Central memory CD8-positive, alpha-beta T cell (primary cell): ENCODE results near the gene LMF1.

Experiments used
- ATAC-seq: fragments of 150-1000 bp; cut with Tn5 transposase; replicated peaks from 2 replicates; pipeline ENCODE4 v1.10.0; 2022; ENCODE audit warnings: mild to moderate bottlenecking, moderate FRiP score, moderate number of reproducible peaks; ENCODE audit not compliant: poor library complexity, severe bottlenecking; ENCODE audit errors: extremely low read depth
- DNase-seq, 2 donors: peaks; one replicate each; pipeline ENCODE4 v3.0.0; 2021; ENCODE audit warnings: low spot score in 2 of 2
- H3K27ac Mint-ChIP-seq: one replicate; pipeline ENCODE4 v1.8.0; 2022; ENCODE audit warnings: low read depth, mild to moderate bottlenecking, moderate library complexity, mixed read lengths
- H3K27me3 Mint-ChIP-seq: one replicate; pipeline ENCODE4 v1.8.0; 2022; ENCODE audit warnings: mixed read lengths
- H3K36me3 Mint-ChIP-seq: one replicate; pipeline ENCODE4 v1.8.0; 2022; ENCODE audit warnings: mild to moderate bottlenecking, moderate library complexity, mixed read lengths; ENCODE audit not compliant: insufficient read depth
- H3K4me1 Mint-ChIP-seq: one replicate; pipeline ENCODE4 v1.8.0; 2022; ENCODE audit warnings: mixed read lengths
- H3K4me3 Mint-ChIP-seq: one replicate; pipeline ENCODE4 v1.8.0; 2022; ENCODE audit warnings: mild to moderate bottlenecking, moderate library complexity, mixed read lengths
- H3K9me3 Mint-ChIP-seq: one replicate; pipeline ENCODE4 v1.8.0; 2022; ENCODE audit warnings: mixed read lengths

Gene LMF1

GRCh38 chr16:1010251-1010650 lies 39.5 kb upstream of the LMF1 start:
- Mint-ChIP-seq H3K36me3 (peaks cover 4% of the 10 kb centered on the region), H3K27ac (no peak overlapping the region), H3K4me1 (no peaks in the 10 kb centered on the region), H3K27me3 (peaks cover 29% of the 10 kb centered on the region), H3K9me3 (no peaks in the 10 kb centered on the region), H3K4me3 (no peak overlapping the region)
- ATAC-seq (no peak), DNase-seq (no peak)

GRCh38 chr16:1009358-1010150 lies 38.8 kb upstream of the LMF1 start:
- H3K4me1 Mint-ChIP-seq = no peaks in the 10 kb centered on the region
- ATAC-seq (no peak), DNase-seq (no peak)
- H3K9me3 Mint-ChIP-seq = no peaks in the 10 kb centered on the region
- H3K36me3 Mint-ChIP-seq = peaks cover 4% of the 10 kb centered on the region
- no peak overlapping the region for H3K27ac Mint-ChIP-seq
- H3K4me3 Mint-ChIP-seq = no peak overlapping the region
- peaks cover 29% of the 10 kb centered on the region for H3K27me3 Mint-ChIP-seq

GRCh38 chr16:1008085-1008484 lies 37.3 kb upstream of the LMF1 start:
- no peak overlapping the region for H3K27ac Mint-ChIP-seq
- no peaks in the 10 kb centered on the region for H3K9me3 Mint-ChIP-seq
- peaks cover 6% of the 10 kb centered on the region for H3K36me3 Mint-ChIP-seq
- peaks cover 8% of the 10 kb centered on the region for H3K4me1 Mint-ChIP-seq
- peaks cover 29% of the 10 kb centered on the region for H3K27me3 Mint-ChIP-seq
- no peak overlapping the region for H3K4me3 Mint-ChIP-seq
- ATAC-seq = no peak
- DNase-seq = no peak

GRCh38 chr16:1007284-1007850 lies 36.6 kb upstream of the LMF1 start:
- no peak for DNase-seq
- no peak for ATAC-seq
- Mint-ChIP-seq H3K27me3 (peaks cover 29% of the 10 kb centered on the region), H3K9me3 (no peaks in the 10 kb centered on the region), H3K4me3 (no peak overlapping the region), H3K4me1 (peaks cover 8% of the 10 kb centered on the region), H3K36me3 (peaks cover 6% of the 10 kb centered on the region), H3K27ac (no peak overlapping the region)

GRCh38 chr16:1006781-1007180 lies 36.0 kb upstream of the LMF1 start:
- Mint-ChIP-seq H3K27me3 (peaks cover 29% of the 10 kb centered on the region), H3K4me3 (no peak overlapping the region), H3K36me3 (peaks cover 6% of the 10 kb centered on the region), H3K4me1 (peaks cover 8% of the 10 kb centered on the region), H3K27ac (no peak overlapping the region), H3K9me3 (no peaks in the 10 kb centered on the region)
- no peak for DNase-seq
- ATAC-seq = no peak

GRCh38 chr16:1005286-1005685 lies 34.5 kb upstream of the LMF1 start:
- Mint-ChIP-seq H3K4me1 (peaks cover 8% of the 10 kb centered on the region), H3K4me3 (no peak overlapping the region), H3K9me3 (no peaks in the 10 kb centered on the region), H3K27ac (no peak overlapping the region), H3K36me3 (peaks cover 6% of the 10 kb centered on the region), H3K27me3 (peaks cover 20% of the 10 kb centered on the region)
- DNase-seq (no peak), ATAC-seq (no peak)

GRCh38 chr16:1003391-1004347 lies 32.9 kb upstream of the LMF1 start:
- Mint-ChIP-seq H3K4me3 (peak overlapping the region; percentile 73), H3K36me3 (peaks cover 4% of the 10 kb centered on the region), H3K9me3 (no peaks in the 10 kb centered on the region), H3K27me3 (peaks cover 7% of the 10 kb centered on the region), H3K27ac (peak overlapping the region; percentile 87), H3K4me1 (peaks cover 12% of the 10 kb centered on the region)
- DNase-seq (no peak), ATAC-seq (peak; percentile 61)

- no peak for ATAC-seq
Measured at GRCh38 chr16:1002399-1003166, 31.8 kb upstream of the LMF1 start.

GRCh38 chr16:1001096-1001495 lies 30.3 kb upstream of the LMF1 start:
- Mint-ChIP-seq H3K4me3 (no peak overlapping the region), H3K27me3 (no peaks in the 10 kb centered on the region), H3K9me3 (no peaks in the 10 kb centered on the region), H3K27ac (no peak overlapping the region), H3K36me3 (peaks cover 7% of the 10 kb centered on the region), H3K4me1 (peaks cover 33% of the 10 kb centered on the region)
- ATAC-seq (no peak), DNase-seq (no peak)

More at GRCh38 chr16:1002399-1003166, 31.8 kb upstream of the LMF1 start:
- DNase-seq = no peak
- Mint-ChIP-seq H3K36me3 (peaks cover 7% of the 10 kb centered on the region), H3K9me3 (no peaks in the 10 kb centered on the region), H3K4me3 (peak overlapping the region; percentile 27), H3K4me1 (peaks cover 23% of the 10 kb centered on the region), H3K27me3 (no peaks in the 10 kb centered on the region), H3K27ac (no peak overlapping the region)

GRCh38 chr16:1000608-1001007 lies 29.8 kb upstream of the LMF1 start:
- H3K4me3 Mint-ChIP-seq = no peak overlapping the region
- H3K9me3 Mint-ChIP-seq = no peaks in the 10 kb centered on the region
- ATAC-seq (no peak), DNase-seq (no peak)
- no peaks in the 10 kb centered on the region for H3K27me3 Mint-ChIP-seq
- peaks cover 7% of the 10 kb centered on the region for H3K36me3 Mint-ChIP-seq
- peaks cover 36% of the 10 kb centered on the region for H3K4me1 Mint-ChIP-seq
- no peak overlapping the region for H3K27ac Mint-ChIP-seq

- DNase-seq (no peak), ATAC-seq (no peak)
- Mint-ChIP-seq H3K27ac (peak overlapping the region; percentile 81), H3K4me1 (peaks cover 41% of the 10 kb centered on the region), H3K36me3 (peaks cover 7% of the 10 kb centered on the region), H3K27me3 (no peaks in the 10 kb centered on the region), H3K4me3 (no peak overlapping the region), H3K9me3 (no peaks in the 10 kb centered on the region)
Measured at GRCh38 chr16:999677-1000076, 28.9 kb upstream of the LMF1 start.

GRCh38 chr16:998615-999014 lies 27.8 kb upstream of the LMF1 start:
- Mint-ChIP-seq H3K36me3 (peaks cover 6% of the 10 kb centered on the region), H3K27ac (peak overlapping the region; percentile 81), H3K27me3 (no peaks in the 10 kb centered on the region), H3K4me3 (peak overlapping the region; percentile 80), H3K4me1 (peaks cover 33% of the 10 kb centered on the region), H3K9me3 (no peaks in the 10 kb centered on the region)
- ATAC-seq (no peak), DNase-seq (no peak)
